MM.1S (cell line): ENCODE results near the gene CAPN11.

Source experiments
- CTCF ChIP-seq: fragments of 300-600 bp; sonication (generic); IDR thresholded peaks from 2 replicates; pipeline ENCODE4 v1.5.1; 2016; ENCODE audit warnings: antibody characterized with exemption, low read length, mixed read lengths
- EZH2 ChIP-seq: fragments of 300-600 bp; sonication (generic); optimal IDR thresholded peaks from 2 replicates; pipeline ENCODE3; 2017; ENCODE audit warnings: low read depth, mild to moderate bottlenecking, antibody characterized with exemption, low read length, mixed read lengths

GRCh38 chr6:44193307-44193910 is 34.8 kb downstream of the CAPN11 start:
- TF ChIP-seq CTCF (no peak), EZH2 (no peak)
